GM19240 (cell line): ENCODE measurements around the gene OR4B1.

Experiments
- DNase-seq: peaks from one replicate; pipeline ENCODE4 v3.0.0; 2011; ENCODE audit warnings: low spot score; ENCODE audit not compliant: insufficient read length

Gene OR4B1

GRCh38 chr11:48248902-48249301 is 32.3 kb downstream of the OR4B1 start:
- DNase-seq, result no peak

DNA sequence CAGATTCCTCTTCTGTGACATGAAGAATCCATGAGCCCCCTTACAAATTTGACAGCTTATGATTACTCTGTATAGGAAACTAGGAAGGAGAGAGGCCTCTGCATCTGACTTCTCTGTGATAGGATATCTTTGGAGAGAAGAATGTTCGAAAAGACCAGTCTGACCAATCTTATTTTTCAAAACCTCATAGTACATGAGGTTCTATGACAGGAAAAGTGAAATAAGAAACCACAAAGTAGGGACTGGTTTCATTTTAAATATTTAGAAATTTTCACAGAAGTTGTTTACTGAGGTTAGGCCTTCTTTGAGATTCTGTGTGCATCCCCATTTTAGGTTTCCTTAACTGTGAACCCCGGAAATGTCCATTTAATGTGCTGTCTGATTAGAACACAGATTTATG is 45.0 kb downstream of the OR4B1 start:
- DNase-seq, result no peak

DNA sequence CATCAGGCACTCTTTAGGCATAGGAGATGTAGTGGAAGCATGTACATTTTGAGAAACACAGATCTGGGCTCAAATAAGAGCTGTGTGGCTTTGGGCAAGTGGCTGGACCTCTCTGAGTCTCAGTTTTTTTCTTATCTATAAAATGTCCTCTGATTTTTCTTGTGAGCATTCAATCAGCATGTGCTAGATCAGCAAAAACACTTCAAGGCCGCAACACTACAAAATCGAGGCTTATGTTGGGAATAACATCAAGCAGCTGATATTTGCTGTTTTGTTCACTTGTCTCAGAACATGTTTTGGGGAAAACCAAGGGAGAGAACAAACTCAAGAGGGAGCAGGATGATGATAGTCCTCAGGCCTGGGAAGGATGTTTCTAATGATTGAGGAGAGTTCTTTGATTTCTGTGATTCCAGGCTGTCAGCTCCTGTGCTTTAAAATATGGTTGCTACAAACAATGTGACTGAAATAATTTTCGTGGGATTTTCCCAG is 46.9 kb downstream of the OR4B1 start, which contains the start of gene OR4X1:
Gene OR4X1 (plus strand): TSS at position 439 of the 489 bp plus-strand sequence. CDS start 0 bp downstream, at position 439.
- no peak for DNase-seq
